HCT116 (cell line): ENCODE data around the gene ISCU.

Experiments
- CTCF ChIP-seq, 3 experiments: fragments of 200-600 bp in 1 of 3; sonication (generic) in 1 of 3; IDR thresholded peaks in 2 of 3; conservative IDR thresholded peaks in 1 of 3; 2 replicates each; pipeline ENCODE4 v1.5.1; 2012 to 2017; ENCODE audit warnings: low read depth in 2 of 3, low read length in 2 of 3, antibody characterized with exemption in 1 of 3, borderline replicate concordance in 1 of 3, control low read depth in 1 of 3, mild to moderate bottlenecking in 1 of 3, mixed read lengths in 1 of 3, mixed run types in 1 of 3, moderate library complexity in 1 of 3; ENCODE audit not compliant: insufficient read depth in 1 of 3
- RAD21 ChIP-seq: IDR thresholded peaks from 2 replicates; pipeline ENCODE4 v1.6.1; 2012; ENCODE audit warnings: low read depth, mild to moderate bottlenecking
- TCF7L2 ChIP-seq: IDR thresholded peaks from 2 replicates; pipeline ENCODE4 v1.7.0; 2011; ENCODE audit warnings: borderline replicate concordance, inconsistent platforms; ENCODE audit not compliant: insufficient read depth, insufficient read length; ENCODE audit errors: extremely low read depth

GRCh38 chr12:108568338-108569154 is 6.2 kb downstream of the ISCU start:
- no peak for TF ChIP-seq CTCF (IDR thresholded peaks at IDR 0.05 in 2 of 3, conservative IDR thresholded peaks at IDR 0.05 in 1 of 3; ENCODE audit: borderline replicate concordance in 1 of 3, insufficient read depth in 1 of 3, low read depth in 2 of 3, low read length in 2 of 3)
- no peak for TF ChIP-seq RAD21
- no peak for TF ChIP-seq TCF7L2
